Measurements from ENCODE around the gene EIF5A2.

The EIF5A2 gene

DNA sequence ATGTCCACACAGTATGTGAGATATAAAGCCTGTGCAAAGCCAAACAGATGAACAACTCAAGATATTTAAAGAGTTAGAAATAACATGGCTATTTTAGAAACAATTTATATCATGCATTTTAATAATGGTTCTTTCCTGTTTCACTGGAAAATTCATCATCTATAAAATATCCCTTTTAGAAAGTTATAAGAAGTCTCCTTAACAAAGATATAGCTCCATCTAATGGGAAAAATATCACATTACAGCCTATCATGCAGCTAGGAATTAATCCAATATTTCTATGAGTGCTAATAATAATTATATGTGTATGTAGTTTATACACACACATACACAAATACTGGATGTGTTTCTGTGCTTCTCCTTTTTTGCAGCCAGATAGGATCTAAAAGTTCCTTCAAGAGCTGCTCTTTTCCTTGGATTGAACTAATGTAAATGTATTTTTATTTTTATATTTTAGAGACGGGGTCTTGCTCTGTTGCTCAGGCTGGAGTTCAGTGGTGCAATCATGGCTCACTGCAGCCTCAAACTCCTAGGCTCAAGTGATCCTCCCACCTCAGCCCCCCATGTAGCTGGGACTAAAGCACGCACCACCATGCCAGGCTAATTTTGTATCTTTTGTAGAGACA lies 60.0 kb downstream of the EIF5A2 start:
- no peak for DNase-seq

DNA sequence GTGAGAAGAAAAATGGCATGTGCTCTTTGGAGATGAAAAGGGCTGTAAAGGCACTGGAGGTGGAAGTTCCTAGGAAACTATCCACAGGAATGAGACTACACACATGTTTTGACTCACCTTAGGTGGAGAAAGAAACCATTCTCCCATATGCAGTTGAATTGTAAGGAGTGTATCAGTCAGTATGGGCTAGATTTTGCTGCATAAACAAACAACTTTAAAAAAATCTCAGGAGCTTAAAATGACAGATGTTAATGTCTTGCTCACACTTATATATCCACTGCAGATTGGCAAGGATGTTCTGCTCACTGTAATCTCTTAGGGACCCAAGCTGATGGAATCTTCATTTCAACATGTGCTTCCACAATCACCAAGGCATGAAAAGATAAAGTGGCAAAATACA lies 64.1 kb downstream of the EIF5A2 start:
- DNase-seq, result no peak

DNA sequence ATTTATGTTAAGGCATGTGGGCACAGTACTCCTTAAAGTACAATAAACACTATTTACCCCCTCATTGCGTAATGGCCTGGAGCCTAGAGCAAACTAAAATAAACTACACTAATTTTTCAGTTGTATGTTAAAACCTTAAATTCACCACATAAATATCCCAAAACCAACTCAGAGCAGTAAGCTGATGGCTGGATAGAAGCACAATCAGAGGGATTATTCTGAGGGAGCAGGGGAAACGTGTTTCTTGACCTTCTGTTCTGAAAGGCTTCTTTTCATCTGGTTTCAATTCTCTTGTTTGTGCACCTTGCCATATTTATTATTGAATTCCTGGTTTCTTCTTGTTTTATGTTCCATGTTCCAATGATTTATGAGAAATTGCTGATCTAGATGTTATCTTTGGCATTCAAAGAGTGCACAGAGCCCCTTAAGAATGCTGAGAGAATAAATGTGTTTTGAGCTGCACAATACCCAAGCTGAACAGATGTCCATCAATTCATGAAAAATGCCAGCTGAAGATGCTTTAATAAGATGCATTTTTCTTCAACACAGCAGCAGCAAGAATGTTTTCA lies 68.1 kb downstream of the EIF5A2 start:
- DNase-seq, result no peak

DNA sequence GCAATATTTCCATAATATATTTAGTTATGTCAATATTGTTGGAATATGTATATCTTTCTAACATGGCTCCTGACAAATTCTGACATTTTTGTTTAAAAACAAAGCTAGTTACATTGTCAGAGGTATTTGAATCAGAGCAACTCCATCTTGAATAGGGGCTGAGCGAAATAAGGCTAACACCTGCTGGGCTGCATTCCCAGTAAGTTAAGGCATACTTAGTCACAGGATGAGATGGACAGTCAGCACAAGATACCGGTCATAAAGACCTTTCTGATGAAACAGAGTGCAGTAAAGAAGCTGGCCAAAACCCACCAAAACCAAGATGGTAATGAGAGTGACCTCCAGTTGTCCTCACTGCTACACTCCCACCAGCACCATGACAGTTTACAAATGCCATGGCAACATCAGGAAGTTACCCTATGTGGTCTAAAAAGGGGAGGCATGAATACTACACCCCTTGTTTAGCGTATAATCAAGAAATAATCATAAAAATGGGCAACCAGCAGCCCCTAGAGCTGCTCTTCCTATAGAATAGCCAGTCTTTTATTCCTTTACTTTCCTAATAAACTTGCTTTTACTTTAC lies 68.8 kb downstream of the EIF5A2 start:
- no peak for DNase-seq

Measured in activated naive CD4-positive, alpha-beta T cell treated with anti-CD3 and anti-CD28 coated beads, Interleukin-2, amount 50 U/mL, for 16 hours (primary cell).